ENCODE measurements around the gene TRIM25.

The TRIM25 gene

GRCh38 chr17:56863974-56864373, 49.9 kb downstream of the TRIM25 start:
- no peak for DNase-seq

DNA sequence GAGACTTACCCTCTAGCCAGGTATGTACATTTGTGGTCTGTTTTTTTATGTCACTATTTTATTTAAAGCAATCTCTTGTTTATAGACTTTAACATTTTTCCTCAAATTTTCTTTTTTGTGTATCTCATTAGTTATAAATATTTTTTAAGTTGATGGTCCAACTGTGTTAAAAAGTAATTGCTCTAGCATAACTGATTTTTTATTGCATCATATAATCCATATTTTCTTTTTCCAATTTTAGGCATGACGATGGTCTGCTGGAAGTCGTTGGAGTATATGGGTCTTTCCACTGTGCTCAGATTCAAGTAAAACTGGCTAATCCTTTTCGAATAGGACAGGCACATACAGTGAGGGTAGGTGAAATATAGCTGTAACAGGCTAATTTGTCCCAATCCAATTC, 52.0 kb downstream of the TRIM25 start:
- no peak for DNase-seq

DNA sequence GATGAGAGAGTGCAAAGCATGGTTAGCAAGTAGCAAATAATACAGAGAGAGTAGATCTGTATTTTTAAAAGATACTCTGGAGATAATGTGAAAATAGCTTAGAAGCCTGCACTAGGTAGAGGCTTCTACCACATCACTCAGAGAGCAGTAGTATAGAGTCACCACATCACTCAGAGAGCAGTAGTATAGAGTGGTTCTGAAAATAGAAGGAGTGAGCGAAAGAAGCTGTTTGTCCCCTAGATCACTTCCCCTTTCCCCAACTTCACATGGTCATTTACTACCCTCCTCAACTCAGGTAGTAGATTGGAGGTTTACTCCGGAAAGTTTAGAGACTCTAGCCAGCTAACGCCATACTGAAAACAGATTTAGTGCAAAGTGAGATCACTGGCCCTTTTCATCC, 62.8 kb downstream of the TRIM25 start:
- no peak for DNase-seq

- DNase-seq, result no peak
Observed at GRCh38 chr17:56850591-56850990, 63.3 kb downstream of the TRIM25 start.

- DNase-seq, result no peak
Observed at GRCh38 chr17:56849131-56849530, 64.7 kb downstream of the TRIM25 start.

GRCh38 chr17:56847106-56847505, 66.7 kb downstream of the TRIM25 start:
- DNase-seq, result no peak

DNA sequence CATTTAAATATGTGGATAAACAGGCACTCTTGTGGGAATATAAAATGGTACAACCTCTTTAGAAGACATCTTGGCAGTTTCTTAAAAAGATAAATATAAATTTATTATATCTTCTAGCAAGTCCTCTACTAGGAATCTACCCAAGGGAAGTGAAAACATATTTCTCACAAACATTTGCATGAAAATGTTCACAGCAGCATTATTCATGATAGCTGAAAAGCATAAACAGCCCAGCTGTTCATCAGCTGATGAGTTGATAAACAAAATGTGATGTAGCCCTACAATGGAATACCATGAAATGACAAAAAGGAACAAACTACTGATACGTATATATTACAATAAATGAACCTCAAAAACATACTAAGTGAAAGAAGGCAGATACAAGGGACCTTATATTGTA, 67.9 kb downstream of the TRIM25 start:
- no peak for DNase-seq

DNA sequence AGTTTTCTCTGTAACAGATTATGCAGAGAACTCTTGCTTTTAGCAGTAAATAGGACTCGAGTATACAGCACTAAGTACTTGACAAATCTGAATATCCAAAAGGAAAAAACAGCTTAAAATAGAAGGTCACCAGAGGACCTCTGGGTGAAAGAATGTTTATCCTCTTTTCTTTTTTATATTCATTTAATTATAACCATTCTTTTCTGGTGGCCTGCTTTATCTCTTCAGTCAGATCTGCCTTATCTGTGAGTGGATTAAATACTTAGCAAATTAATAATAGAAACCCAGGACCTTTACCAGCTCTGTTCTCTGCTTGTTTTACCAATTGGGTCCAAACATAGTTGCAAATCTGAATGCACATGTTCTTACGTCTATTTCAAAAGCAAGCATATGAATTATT, 71.3 kb downstream of the TRIM25 start:
- DNase-seq, result no peak

GRCh38 chr17:56838687-56839086, 75.2 kb downstream of the TRIM25 start:
- no peak for DNase-seq

Measured in NCI-H1694 (cell line).